Activated CD4-positive, alpha-beta T cell treated with anti-CD3 and anti-CD28 coated beads, Interleukin-2, Interleukin-6, amounts not matched to agents 100 ng/mL and 50 ng/mL, durations not matched to agents 16 hours and 8 hours (primary cell): Measurements from ENCODE around the gene ZFYVE21.
"Not testable (repeated sequence)": the region's sequence is repeated elsewhere in the genome, so short reads cannot be mapped to it uniquely, and the experiment has no call there.

Experiments
- DNase-seq: peaks from one replicate; pipeline ENCODE4 v3.0.0-alpha.2; 2020

The ZFYVE21 gene

GRCh38 chr14:103772078-103772712 lies 56.6 kb downstream of the ZFYVE21 start:
- no peak for DNase-seq

DNA sequence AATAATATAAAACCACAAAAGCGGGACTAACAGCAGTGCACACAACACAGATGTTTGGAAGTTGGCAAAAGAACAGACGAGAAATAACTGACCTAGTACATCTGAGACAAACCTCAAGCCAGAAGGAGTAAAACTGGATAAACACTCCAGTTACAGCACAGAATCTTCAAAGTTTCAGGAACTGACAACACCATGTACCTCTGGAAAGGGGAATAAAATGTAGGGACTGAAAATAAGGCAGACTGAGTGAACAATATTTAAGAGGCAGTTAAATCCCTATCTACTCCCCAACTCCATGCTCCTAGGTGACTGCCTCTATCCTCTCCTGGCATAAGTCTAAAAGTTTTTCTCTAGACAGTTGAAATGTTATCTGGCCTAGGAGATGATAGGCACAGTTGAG lies 57.9 kb downstream of the ZFYVE21 start:
- DNase-seq, result no peak

GRCh38 chr14:103775506-103775905 lies 59.9 kb downstream of the ZFYVE21 start:
- no peak for DNase-seq

GRCh38 chr14:103776319-103776718 lies 60.7 kb downstream of the ZFYVE21 start:
- not testable (repeated sequence) for DNase-seq

GRCh38 chr14:103782376-103782775 lies 66.8 kb downstream of the ZFYVE21 start:
- no peak for DNase-seq
